HEK293 (cell line): ENCODE results near the gene NANS.
A peak's percentile ranks its signal among the peaks of the same experiment; 100 is the strongest.

Experiments used
- ZBTB1 ChIP-seq: fragments of 450-650 bp; formaldehyde crosslinking; IDR thresholded peaks from 2 replicates; pipeline ENCODE4 v1.5.1; 2016; ENCODE audit warnings: missing biosample characterization, missing genetic modification characterization
- ZBTB48 ChIP-seq: fragments of 450-650 bp; formaldehyde crosslinking; IDR thresholded peaks from 2 replicates; pipeline ENCODE4 v1.5.1; 2016; ENCODE audit warnings: missing biosample characterization, missing genetic modification characterization
- ZBTB7A ChIP-seq: fragments of 450-650 bp; formaldehyde crosslinking; IDR thresholded peaks from 2 replicates; pipeline ENCODE4 v1.5.1; 2016; ENCODE audit warnings: low read depth, missing biosample characterization, missing genetic modification characterization
- ZNF24 ChIP-seq: fragments of 450-650 bp; formaldehyde crosslinking; IDR thresholded peaks from 2 replicates; pipeline ENCODE4 v1.5.1; 2016; ENCODE audit warnings: missing biosample characterization, missing genetic modification characterization
- ZNF830 ChIP-seq: fragments of 450-650 bp; IDR thresholded peaks from 2 replicates; pipeline ENCODE4 v1.5.0; 2018; ENCODE audit warnings: missing biosample characterization, missing genetic modification characterization, low read depth, mild to moderate bottlenecking, moderate library complexity
- TF ChIP-seq, protein P1 (sequence below): fragments of 450-650 bp; formaldehyde crosslinking; IDR thresholded peaks from 2 replicates; pipeline ENCODE4 v1.5.1; 2016; ENCODE audit warnings: missing biosample characterization, missing genetic modification characterization
- TF ChIP-seq, protein P2 (sequence below): fragments of 450-650 bp; formaldehyde crosslinking; conservative IDR thresholded peaks from 2 replicates; pipeline ENCODE4 v1.5.1; 2016; ENCODE audit warnings: low read depth, missing biosample characterization, missing genetic modification characterization

GRCh38 chr9:98056269-98057137, at the start of gene NANS:
- TF ChIP-seq, protein P1, sequence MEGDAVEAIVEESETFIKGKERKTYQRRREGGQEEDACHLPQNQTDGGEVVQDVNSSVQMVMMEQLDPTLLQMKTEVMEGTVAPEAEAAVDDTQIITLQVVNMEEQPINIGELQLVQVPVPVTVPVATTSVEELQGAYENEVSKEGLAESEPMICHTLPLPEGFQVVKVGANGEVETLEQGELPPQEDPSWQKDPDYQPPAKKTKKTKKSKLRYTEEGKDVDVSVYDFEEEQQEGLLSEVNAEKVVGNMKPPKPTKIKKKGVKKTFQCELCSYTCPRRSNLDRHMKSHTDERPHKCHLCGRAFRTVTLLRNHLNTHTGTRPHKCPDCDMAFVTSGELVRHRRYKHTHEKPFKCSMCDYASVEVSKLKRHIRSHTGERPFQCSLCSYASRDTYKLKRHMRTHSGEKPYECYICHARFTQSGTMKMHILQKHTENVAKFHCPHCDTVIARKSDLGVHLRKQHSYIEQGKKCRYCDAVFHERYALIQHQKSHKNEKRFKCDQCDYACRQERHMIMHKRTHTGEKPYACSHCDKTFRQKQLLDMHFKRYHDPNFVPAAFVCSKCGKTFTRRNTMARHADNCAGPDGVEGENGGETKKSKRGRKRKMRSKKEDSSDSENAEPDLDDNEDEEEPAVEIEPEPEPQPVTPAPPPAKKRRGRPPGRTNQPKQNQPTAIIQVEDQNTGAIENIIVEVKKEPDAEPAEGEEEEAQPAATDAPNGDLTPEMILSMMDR (tag by site-specific recombination), result peak; percentile 46; the same call in 1 of the 2 replicates
- no peak for TF ChIP-seq ZNF830
- no peak for TF ChIP-seq ZNF24
- TF ChIP-seq, protein P2, sequence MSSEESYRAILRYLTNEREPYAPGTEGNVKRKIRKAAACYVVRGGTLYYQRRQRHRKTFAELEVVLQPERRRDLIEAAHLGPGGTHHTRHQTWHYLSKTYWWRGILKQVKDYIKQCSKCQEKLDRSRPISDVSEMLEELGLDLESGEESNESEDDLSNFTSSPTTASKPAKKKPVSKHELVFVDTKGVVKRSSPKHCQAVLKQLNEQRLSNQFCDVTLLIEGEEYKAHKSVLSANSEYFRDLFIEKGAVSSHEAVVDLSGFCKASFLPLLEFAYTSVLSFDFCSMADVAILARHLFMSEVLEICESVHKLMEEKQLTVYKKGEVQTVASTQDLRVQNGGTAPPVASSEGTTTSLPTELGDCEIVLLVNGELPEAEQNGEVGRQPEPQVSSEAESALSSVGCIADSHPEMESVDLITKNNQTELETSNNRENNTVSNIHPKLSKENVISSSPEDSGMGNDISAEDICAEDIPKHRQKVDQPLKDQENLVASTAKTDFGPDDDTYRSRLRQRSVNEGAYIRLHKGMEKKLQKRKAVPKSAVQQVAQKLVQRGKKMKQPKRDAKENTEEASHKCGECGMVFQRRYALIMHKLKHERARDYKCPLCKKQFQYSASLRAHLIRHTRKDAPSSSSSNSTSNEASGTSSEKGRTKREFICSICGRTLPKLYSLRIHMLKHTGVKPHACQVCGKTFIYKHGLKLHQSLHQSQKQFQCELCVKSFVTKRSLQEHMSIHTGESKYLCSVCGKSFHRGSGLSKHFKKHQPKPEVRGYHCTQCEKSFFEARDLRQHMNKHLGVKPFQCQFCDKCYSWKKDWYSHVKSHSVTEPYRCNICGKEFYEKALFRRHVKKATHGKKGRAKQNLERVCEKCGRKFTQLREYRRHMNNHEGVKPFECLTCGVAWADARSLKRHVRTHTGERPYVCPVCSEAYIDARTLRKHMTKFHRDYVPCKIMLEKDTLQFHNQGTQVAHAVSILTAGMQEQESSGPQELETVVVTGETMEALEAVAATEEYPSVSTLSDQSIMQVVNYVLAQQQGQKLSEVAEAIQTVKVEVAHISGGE (tag by site-specific recombination), result peak; percentile 46
- no peak for TF ChIP-seq ZBTB48 (tag by site-specific recombination)
- no peak; the same call in 1 of the 2 replicates for TF ChIP-seq ZBTB7A (tag by site-specific recombination)
- TF ChIP-seq ZBTB1 (tag by site-specific recombination), result no peak
